Measurements from ENCODE around the gene KTI12.
A peak's percentile ranks its signal among the peaks of the same experiment; 100 is the strongest.
"Not testable (repeated sequence)": the region's sequence is repeated elsewhere in the genome, so short reads cannot be mapped to it uniquely, and the experiment has no call there.

The KTI12 gene

GRCh38 chr1:52032124-52032784 is 1.4 kb downstream of the KTI12 start:
- Histone ChIP-seq H3K36me3 (ENCODE audit: insufficient read depth) (no peaks in the 10 kb centered on the region), H3K4me2 (peak overlapping the region; percentile 85), H3K27me3 (ENCODE audit: insufficient read depth, low read depth) (no peaks in the 10 kb centered on the region), H3K4me3 (IDR thresholded peaks at IDR 0.05; ENCODE audit: insufficient read depth, low read depth, low read length) (peak overlapping the region; percentile 98), H3K4me1 (ENCODE audit: low read depth, poor library complexity, severe bottlenecking) (peaks cover 25% of the 10 kb centered on the region), H3K27ac (peak overlapping the region; percentile 76; the same call in 1 of the 2 replicates), H4K20me1 (ENCODE audit: insufficient read depth) (0 out of 2 replicates have a peak, but pooled peaks cover 6% of the 10 kb centered on the region), H3K79me2 (ENCODE audit: insufficient read depth, low read depth) (peaks cover 42% of the 10 kb centered on the region), H3K9ac (peak overlapping the region; percentile 88; the same call in 1 of the 2 replicates), H2AFZ (ENCODE audit: low read depth) (peak overlapping the region; percentile 54; the same call in 1 of the 2 replicates)
- TF ChIP-seq, protein P1, sequence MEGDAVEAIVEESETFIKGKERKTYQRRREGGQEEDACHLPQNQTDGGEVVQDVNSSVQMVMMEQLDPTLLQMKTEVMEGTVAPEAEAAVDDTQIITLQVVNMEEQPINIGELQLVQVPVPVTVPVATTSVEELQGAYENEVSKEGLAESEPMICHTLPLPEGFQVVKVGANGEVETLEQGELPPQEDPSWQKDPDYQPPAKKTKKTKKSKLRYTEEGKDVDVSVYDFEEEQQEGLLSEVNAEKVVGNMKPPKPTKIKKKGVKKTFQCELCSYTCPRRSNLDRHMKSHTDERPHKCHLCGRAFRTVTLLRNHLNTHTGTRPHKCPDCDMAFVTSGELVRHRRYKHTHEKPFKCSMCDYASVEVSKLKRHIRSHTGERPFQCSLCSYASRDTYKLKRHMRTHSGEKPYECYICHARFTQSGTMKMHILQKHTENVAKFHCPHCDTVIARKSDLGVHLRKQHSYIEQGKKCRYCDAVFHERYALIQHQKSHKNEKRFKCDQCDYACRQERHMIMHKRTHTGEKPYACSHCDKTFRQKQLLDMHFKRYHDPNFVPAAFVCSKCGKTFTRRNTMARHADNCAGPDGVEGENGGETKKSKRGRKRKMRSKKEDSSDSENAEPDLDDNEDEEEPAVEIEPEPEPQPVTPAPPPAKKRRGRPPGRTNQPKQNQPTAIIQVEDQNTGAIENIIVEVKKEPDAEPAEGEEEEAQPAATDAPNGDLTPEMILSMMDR (conservative IDR thresholded peaks at IDR 0.05; ENCODE audit: low read depth, low read length), result no peak

DNA sequence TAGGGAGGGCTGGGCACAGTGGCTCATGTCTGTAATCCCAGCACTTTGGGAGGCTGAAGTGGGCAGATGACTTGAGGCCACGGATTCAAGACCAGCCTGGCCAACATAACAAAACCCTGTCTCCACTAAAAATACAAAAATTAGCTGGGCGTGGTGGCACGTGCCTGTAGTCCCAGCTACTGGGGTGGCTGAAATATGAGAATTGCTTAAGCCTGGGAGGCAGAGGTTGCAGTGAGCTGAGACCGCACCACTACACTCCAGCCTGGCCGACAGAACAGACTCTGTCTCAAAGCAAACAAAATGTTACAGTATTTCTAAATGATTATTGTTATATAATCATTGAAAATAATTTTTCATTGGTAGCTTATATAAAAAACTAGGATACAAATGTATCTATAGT is 4.8 kb downstream of the KTI12 start:
- not testable (repeated sequence) for H3K27ac ChIP-seq; H3K9ac ChIP-seq; H2AFZ ChIP-seq (ENCODE audit: low read depth); H3K4me2 ChIP-seq; H3K36me3 ChIP-seq (ENCODE audit: insufficient read depth); H3K4me3 ChIP-seq (IDR thresholded peaks at IDR 0.05; ENCODE audit: insufficient read depth, low read depth, low read length); H4K20me1 ChIP-seq (ENCODE audit: insufficient read depth); H3K27me3 ChIP-seq (ENCODE audit: insufficient read depth, low read depth)
- peaks cover 42% of the 10 kb centered on the region for H3K79me2 ChIP-seq (ENCODE audit: insufficient read depth, low read depth)
- peaks cover 35% of the 10 kb centered on the region for H3K4me1 ChIP-seq (ENCODE audit: low read depth, poor library complexity, severe bottlenecking)

GRCh38 chr1:52028328-52028727 is 5.3 kb downstream of the KTI12 start:
- H3K4me3 ChIP-seq (IDR thresholded peaks at IDR 0.05; ENCODE audit: insufficient read depth, low read depth, low read length), result no peak overlapping the region
- TF ChIP-seq, protein P1 (conservative IDR thresholded peaks at IDR 0.05; ENCODE audit: low read depth, low read length), result no peak
- 0 out of 2 replicates have a peak, but pooled peaks cover 6% of the 10 kb centered on the region for H4K20me1 ChIP-seq (ENCODE audit: insufficient read depth)
- H3K27ac ChIP-seq, result no peak overlapping the region
- no peak overlapping the region for H3K4me2 ChIP-seq
- no peaks in the 10 kb centered on the region for H3K27me3 ChIP-seq (ENCODE audit: insufficient read depth, low read depth)
- peaks cover 33% of the 10 kb centered on the region for H3K4me1 ChIP-seq (ENCODE audit: low read depth, poor library complexity, severe bottlenecking)
- H3K79me2 ChIP-seq (ENCODE audit: insufficient read depth, low read depth), result peaks cover 40% of the 10 kb centered on the region
- H3K36me3 ChIP-seq (ENCODE audit: insufficient read depth), result peaks cover under 1% of the 10 kb centered on the region; the same call in 1 of the 2 replicates
- no peak overlapping the region for H2AFZ ChIP-seq (ENCODE audit: low read depth)
- H3K9ac ChIP-seq, result no peak overlapping the region

DNA sequence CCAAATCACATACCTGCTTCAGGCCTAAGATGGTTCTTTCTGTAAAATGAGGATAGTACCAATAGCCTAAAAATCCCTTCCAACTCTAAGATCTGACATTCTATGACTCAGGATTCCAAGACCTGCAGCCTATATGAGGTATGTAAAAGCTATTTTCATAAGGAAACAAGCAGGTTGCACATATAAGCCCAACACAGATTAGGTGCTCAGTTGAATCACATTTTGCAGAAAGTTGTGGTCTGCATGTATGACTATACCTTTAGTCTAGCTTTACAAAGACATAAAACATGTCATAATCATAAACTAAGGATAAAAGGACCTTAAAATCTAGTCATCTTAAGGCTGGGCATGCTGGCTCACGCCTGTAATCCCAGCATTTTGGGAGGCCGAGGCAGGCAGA is 7.3 kb downstream of the KTI12 start:
- H3K4me1 ChIP-seq (ENCODE audit: low read depth, poor library complexity, severe bottlenecking), result peaks cover 22% of the 10 kb centered on the region
- H3K27ac ChIP-seq, result no peak overlapping the region
- TF ChIP-seq, protein P1 (conservative IDR thresholded peaks at IDR 0.05; ENCODE audit: low read depth, low read length), result no peak
- H2AFZ ChIP-seq (ENCODE audit: low read depth), result no peak overlapping the region
- H3K79me2 ChIP-seq (ENCODE audit: insufficient read depth, low read depth), result peaks cover 20% of the 10 kb centered on the region
- H3K4me3 ChIP-seq (IDR thresholded peaks at IDR 0.05; ENCODE audit: insufficient read depth, low read depth, low read length), result no peak overlapping the region
- no peak overlapping the region for H3K4me2 ChIP-seq
- peaks cover 4% of the 10 kb centered on the region; the same call in 1 of the 2 replicates for H3K36me3 ChIP-seq (ENCODE audit: insufficient read depth)
- H3K9ac ChIP-seq, result no peak overlapping the region
- H4K20me1 ChIP-seq (ENCODE audit: insufficient read depth), result 0 out of 2 replicates have a peak, but pooled peaks cover 6% of the 10 kb centered on the region
- no peaks in the 10 kb centered on the region for H3K27me3 ChIP-seq (ENCODE audit: insufficient read depth, low read depth)

DNA sequence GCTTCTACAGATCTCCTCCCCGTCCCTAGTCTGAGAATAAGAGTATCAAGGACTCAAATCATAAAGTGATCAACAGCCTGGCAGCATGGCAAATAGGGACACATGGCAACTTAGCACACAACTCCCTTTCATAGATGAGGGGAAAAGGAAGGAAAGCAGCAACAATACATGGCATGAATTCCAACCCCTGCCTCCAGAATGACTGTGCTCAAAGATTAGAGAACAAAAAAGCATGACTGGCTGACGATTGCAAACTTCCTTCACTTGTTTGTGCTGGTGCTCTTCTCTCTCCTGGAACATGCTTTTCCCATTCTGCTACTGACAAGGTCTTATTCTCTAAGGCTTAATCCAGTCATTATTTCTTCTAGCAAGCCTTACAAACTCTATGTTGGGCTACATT is 11.5 kb downstream of the KTI12 start:
- Histone ChIP-seq H3K4me3 (IDR thresholded peaks at IDR 0.05; ENCODE audit: insufficient read depth, low read depth, low read length) (no peak overlapping the region), H3K27me3 (ENCODE audit: insufficient read depth, low read depth) (no peaks in the 10 kb centered on the region), H3K27ac (no peak overlapping the region), H3K4me1 (ENCODE audit: low read depth, poor library complexity, severe bottlenecking) (peaks cover 14% of the 10 kb centered on the region), H3K79me2 (ENCODE audit: insufficient read depth, low read depth) (no peaks in the 10 kb centered on the region), H3K36me3 (ENCODE audit: insufficient read depth) (peaks cover 4% of the 10 kb centered on the region; the same call in 1 of the 2 replicates), H2AFZ (ENCODE audit: low read depth) (no peak overlapping the region), H3K9ac (no peak overlapping the region), H4K20me1 (ENCODE audit: insufficient read depth) (no peaks in the 10 kb centered on the region), H3K4me2 (no peak overlapping the region)
- TF ChIP-seq, protein P1 (conservative IDR thresholded peaks at IDR 0.05; ENCODE audit: low read depth, low read length), result no peak
